Endothelial cell of umbilical vein (primary cell): ENCODE data around the gene RGS6. TPM values are rescaled to one million over a fixed set of nuclear protein-coding genes. Genes with fewer than 3 reads are reported as not detected.

Source experiments
- BruUV-seq: library from RNA; stranded (reverse); fragments of 400-500 nt; replicated peaks from 2 replicates; lab custom pipeline; 2021; lab: Mats Ljungman, UMichigan
- CTCF ChIA-PET: fragments of 300-600, 350-600 bp; sonication (Branson Sonifier 250); formaldehyde crosslinking; loops from one replicate; lab custom pipeline; 2021; ENCODE audit warnings: antibody characterized with exemption, inconsistent platforms; lab: Charles Lee
- POLR2A ChIA-PET: fragments of 300-600, 350-600 bp; sonication (Branson Sonifier 250); formaldehyde crosslinking; loops from one replicate; lab custom pipeline; 2021; ENCODE audit warnings: antibody characterized with exemption, inconsistent platforms; lab: Charles Lee
- DNase-seq: peaks from one replicate; pipeline ENCODE4 v3.0.0-alpha.2; 2011; ENCODE audit warnings: low read depth, low spot score
- FAIRE-seq: peaks from 2 replicates; lab custom pipeline; 2011; peaks lifted over from hg19 to GRCh38; lab: Jason Lieb, UNC
- H2AFZ ChIP-seq: 2 replicates; pipeline ENCODE4 v1.6.0; 2012; ENCODE audit warnings: low read depth, low read length, control low read depth, inconsistent platforms
- H3K27ac ChIP-seq: 2 replicates; pipeline ENCODE4 v1.5.1; 2011; ENCODE audit warnings: low read depth, mild to moderate bottlenecking, control low read depth, low read length, moderate library complexity; ENCODE audit not compliant: insufficient read depth
- H3K27me3 ChIP-seq, 2 experiments: 2 replicates each; pipeline versions ENCODE4 v1.6.0 to v1.6.1; 2011; ENCODE audit warnings: low read length in 2 of 2, mixed read lengths in 1 of 2; ENCODE audit not compliant: control insufficient read depth in 2 of 2, insufficient read depth in 2 of 2
- H3K36me3 ChIP-seq, 2 experiments: 2 replicates in 1 of 2; 3 replicates in 1 of 2; pipeline ENCODE4 v1.5.1; 2011; ENCODE audit warnings: low read length in 2 of 2, mild to moderate bottlenecking in 1 of 2, moderate library complexity in 1 of 2; ENCODE audit not compliant: control insufficient read depth in 2 of 2, insufficient read depth in 2 of 2; ENCODE audit errors: extremely low read depth in 1 of 2
- H3K4me1 ChIP-seq: 3 replicates; pipeline ENCODE4 v1.5.1; 2011; ENCODE audit warnings: mild to moderate bottlenecking, low read length; ENCODE audit not compliant: control insufficient read depth, insufficient read depth; ENCODE audit errors: extremely low read depth
- H3K4me2 ChIP-seq: 2 replicates; pipeline ENCODE4 v1.6.1; 2011; ENCODE audit warnings: low read length, control low read depth, mixed read lengths; ENCODE audit not compliant: insufficient read depth
- H3K4me3 ChIP-seq, 3 experiments: fragments of 200-600 bp in 1 of 3; sonication (generic), shearing (Covaris generic) in 1 of 3; replicated peaks in 1 of 3; 2 replicates each; pipeline ENCODE4 v1.5.1; 2011 to 2016; ENCODE audit warnings: control low read depth in 3 of 3, low read length in 3 of 3, mild to moderate bottlenecking in 2 of 3, inconsistent platforms in 1 of 3, low read depth in 1 of 3, moderate library complexity in 1 of 3; ENCODE audit not compliant: insufficient read depth in 1 of 3
- H3K79me2 ChIP-seq: 2 replicates; pipeline ENCODE4 v1.6.0; 2012; ENCODE audit warnings: low read length, inconsistent platforms; ENCODE audit not compliant: control insufficient read depth, insufficient read depth
- H3K9ac ChIP-seq: replicated peaks from 2 replicates; pipeline ENCODE3; 2011; ENCODE audit warnings: low read length, control low read depth; ENCODE audit not compliant: insufficient read depth; ENCODE audit errors: extremely low read depth
- H3K9me1 ChIP-seq: replicated peaks from 3 replicates; pipeline ENCODE4 v1.6.0; 2011; ENCODE audit warnings: mild to moderate bottlenecking, low read length; ENCODE audit not compliant: control insufficient read depth, insufficient read depth; ENCODE audit errors: extremely low read depth
- H3K9me3 ChIP-seq: replicated peaks from 2 replicates; pipeline ENCODE4 v1.5.1; 2012; ENCODE audit warnings: low read length, inconsistent platforms; ENCODE audit not compliant: control insufficient read depth, insufficient read depth
- H4K20me1 ChIP-seq: replicated peaks from 2 replicates; pipeline ENCODE3; 2011; ENCODE audit warnings: mild to moderate bottlenecking, low read length; ENCODE audit not compliant: control insufficient read depth, insufficient read depth; ENCODE audit errors: extremely low read depth
- CTCF ChIP-seq, 2 donors: IDR thresholded peaks; 1 replicate in 1 of 2; 2 replicates in 1 of 2; pipeline ENCODE4 v1.5.1; 2011; ENCODE audit warnings: low read length in 2 of 2, mild to moderate bottlenecking in 2 of 2, moderate library complexity in 2 of 2, control low read depth in 1 of 2, inconsistent platforms in 1 of 2, low read depth in 1 of 2; ENCODE audit not compliant: insufficient read depth in 1 of 2; ENCODE audit errors: extremely low read depth in 1 of 2
- GATA2 ChIP-seq: IDR thresholded peaks from 2 replicates; pipeline ENCODE4 v1.7.0; 2011; ENCODE audit warnings: low read depth, mild to moderate bottlenecking, moderate library complexity, mixed read lengths, low read length; ENCODE audit not compliant: insufficient read length, insufficient read depth
- MYC ChIP-seq: IDR thresholded peaks from one replicate; pipeline ENCODE4 v1.6.1; 2011; ENCODE audit warnings: mild to moderate bottlenecking, low read depth, low read length
- POLR2AphosphoS5 ChIP-seq: IDR thresholded peaks from 2 replicates; pipeline ENCODE4 v1.6.1; 2012; ENCODE audit warnings: low read depth, mild to moderate bottlenecking, control low read depth, low read length, moderate library complexity; ENCODE audit not compliant: insufficient read depth
- dilution Hi-C: fragments of 300-500 bp; cut with MboI; formaldehyde crosslinking; loops from one replicate; pipeline ENCODE4 v1.15.0; 2019; ENCODE audit warnings: low sequenced_read_pairs; ENCODE audit not compliant: extremely low pct_ligation_motif_present
- intact Hi-C: fragments of 100-400 bp; cut with micrococcal nuclease; formaldehyde crosslinking; loops from one replicate; pipeline ENCODE4 v1.10.0; 2022
- polyA plus RNA-seq, 4 experiments: library from polyadenylated mRNA; depleted of rRNA in 3 of 4; stranded (reverse) in 3 of 4; unstranded in 1 of 4; fragments of >200 nt; gene quantifications; 2 replicates each; pipeline versions ENCODE4 v1.2.1 to v1.2.3, GENCODE V29; 2011 to 2012; ENCODE audit warnings: missing spikeins in 1 of 4
- total RNA-seq: library from RNA; stranded (reverse); gene quantifications from 2 replicates; pipeline ENCODE4 v1.2.3, GENCODE V29; 2021
- TF ChIP-seq, protein P1 (sequence below): IDR thresholded peaks from 2 replicates; pipeline ENCODE4 v1.6.1; 2011; ENCODE audit not compliant: insufficient read depth, insufficient read length

The RGS6 gene
- total and polyA plus RNA-seq, 2 donors (not counting 3 experiments of a cell fraction or from before 2014, with no cell fraction given), result not detected

DNA sequence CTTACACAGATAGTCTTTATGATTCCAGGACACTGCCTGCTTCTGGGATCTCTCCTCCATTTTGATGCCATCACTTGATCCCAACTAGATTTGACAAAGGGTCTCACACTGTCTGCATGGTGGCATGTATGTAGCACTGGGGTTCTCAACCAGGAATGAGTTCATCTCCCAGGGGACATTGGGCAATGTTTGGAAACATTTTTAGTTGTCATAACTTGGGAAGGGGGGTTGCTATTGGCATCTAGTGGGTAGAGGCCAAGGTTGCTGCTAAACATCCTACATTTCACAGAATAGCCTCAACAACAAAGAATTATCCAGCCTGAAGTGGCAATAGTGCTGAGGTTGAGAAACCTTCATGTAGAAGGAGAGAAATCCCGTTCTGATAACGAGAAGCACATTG is 585.5 kb downstream of the RGS6 start:
- Histone ChIP-seq H3K9me3 (no peaks in the 10 kb centered on the region), H3K27me3 (no peaks in the 10 kb centered on the region), H3K9ac (no peak overlapping the region), H3K4me1 (peaks cover 6% of the 10 kb centered on the region), H2AFZ (no peak overlapping the region), H3K4me2 (no peak overlapping the region), H4K20me1 (no peaks in the 10 kb centered on the region), H3K9me1 (no peaks in the 10 kb centered on the region), H3K79me2 (no peaks in the 10 kb centered on the region), H3K27ac (no peak overlapping the region), H3K36me3 (no peaks in the 10 kb centered on the region), H3K4me3 (no peak overlapping the region)
- no peak for TF ChIP-seq MYC
- TF ChIP-seq GATA2, result no peak
- no peak for TF ChIP-seq POLR2AphosphoS5
- TF ChIP-seq, protein P1, sequence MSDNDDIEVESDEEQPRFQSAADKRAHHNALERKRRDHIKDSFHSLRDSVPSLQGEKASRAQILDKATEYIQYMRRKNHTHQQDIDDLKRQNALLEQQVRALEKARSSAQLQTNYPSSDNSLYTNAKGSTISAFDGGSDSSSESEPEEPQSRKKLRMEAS, result no peak
- TF ChIP-seq CTCF (IDR thresholded peaks at IDR 0.05; ENCODE audit: extremely low read depth in 1 of 2, insufficient read depth in 1 of 2, low read depth in 1 of 2, low read length in 2 of 2), result no peak
- DNase-seq (no peak), FAIRE-seq (no peak)
- CTCF ChIA-PET, result interaction anchor here (0.6 to 10.9 kb wide), 39 partner anchors 8 to 432 kb away, joined by 3 to 751 read pairs (median 4); partner anchors contain the start of gene DPF3
- BruUV-seq, result no TSS peak
- dilution Hi-C loops, result no loop called here
- POLR2A ChIA-PET, result no interaction called here
- intact Hi-C loops, result loop anchor here (1.0 to 10.0 kb wide), 9 partner anchors 100 to 388 kb away; partner anchors contain the start of gene DPF3
